Fibroblast of lung (primary cell): ENCODE results near the gene DHCR24.

Experiments
- CTCF ChIP-seq, 2 donors: IDR thresholded peaks in 1 of 2; conservative IDR thresholded peaks in 1 of 2; 1 replicate in 1 of 2; 2 replicates in 1 of 2; pipeline ENCODE4 v1.5.1; 2011 to 2012; ENCODE audit warnings: low read length in 2 of 2, control low read depth in 1 of 2, inconsistent platforms in 1 of 2, low read depth in 1 of 2, mild to moderate bottlenecking in 1 of 2
- EZH2 ChIP-seq: IDR thresholded peaks from 2 replicates; pipeline ENCODE4 v1.5.1; 2012; ENCODE audit warnings: low read length, control low read depth, mild to moderate bottlenecking; ENCODE audit errors: missing control alignments

GRCh38 chr1:54894271-54894670 lies 7.3 kb upstream of the DHCR24 start:
- TF ChIP-seq CTCF (conservative IDR thresholded peaks at IDR 0.05 in 1 of 2, IDR thresholded peaks at IDR 0.05 in 1 of 2; ENCODE audit: low read depth in 1 of 2, low read length in 2 of 2), result no peak
- TF ChIP-seq EZH2, result no peak
